HepG2 (cell line): ENCODE data around the gene GADD45G. TPM values are rescaled to one million over a fixed set of nuclear protein-coding genes. Genes with fewer than 3 reads are reported as not detected.

Experiments
- ATAC-seq: fragments of 200-7000 bp; cut with Tn5 transposase; 3 replicates; pipeline ENCODE4 v1.9.1; 2020; ENCODE audit warnings: mild to moderate bottlenecking, moderate library complexity
- BruUV-seq: library from RNA; stranded (reverse); fragments of 400-500 nt; replicated peaks from 2 replicates; lab custom pipeline; 2021; lab: Mats Ljungman, UMichigan
- CTCF ChIA-PET: fragments of 300-600 bp; formaldehyde crosslinking; extraction: SDS; loops from one replicate; lab custom pipeline; 2021; ENCODE audit warnings: low total read pairs, inconsistent platforms, low intra/inter-chr PET ratio; lab: Yijun Ruan, JAX
- POLR2A ChIA-PET: fragments of 350-600 bp; sonication (Branson Sonifier 250); formaldehyde crosslinking; loops from one replicate; lab custom pipeline; 2020; ENCODE audit warnings: antibody characterized with exemption, inconsistent platforms; lab: Yijun Ruan, JAX
- DNase-seq: peaks from one replicate; pipeline ENCODE4 v3.0.0-alpha.2; 2015; ENCODE audit warnings: low spot score
- FAIRE-seq: peaks from 3 replicates; lab custom pipeline; 2011; peaks lifted over from hg19 to GRCh38; lab: Jason Lieb, UNC
- H2AFZ ChIP-seq: one replicate; pipeline ENCODE4 v1.6.1; 2011; ENCODE audit warnings: low read length, inconsistent platforms
- H3K27ac ChIP-seq: fragments of 300-600 bp; 3 replicates; pipeline ENCODE4 v1.8.0; 2011; ENCODE audit warnings: mixed run types, mild to moderate bottlenecking, mixed read lengths, low read length, inconsistent platforms; ENCODE audit not compliant: insufficient read depth; ENCODE audit errors: extremely low read length
- H3K27me3 ChIP-seq, 2 experiments: fragments of 200-600 bp in 1 of 2; 2 replicates in 1 of 2; 3 replicates in 1 of 2; pipeline versions ENCODE4 v1.6.0 to v1.8.0; 2011; ENCODE audit warnings: low read length in 2 of 2, mild to moderate bottlenecking in 2 of 2, moderate library complexity in 2 of 2, inconsistent platforms in 1 of 2; ENCODE audit not compliant: insufficient read depth in 2 of 2, control insufficient read depth in 1 of 2
- H3K36me3 ChIP-seq, 2 experiments: fragments of 200-600 bp in 1 of 2; replicated peaks in 1 of 2; 2 replicates in 1 of 2; 3 replicates in 1 of 2; pipeline versions ENCODE4 v1.5.1 to v1.8.0; 2011; ENCODE audit warnings: low read length in 2 of 2, inconsistent platforms in 1 of 2; ENCODE audit not compliant: insufficient read depth in 2 of 2, control insufficient read depth in 1 of 2
- H3K4me1 ChIP-seq: 2 replicates; pipeline ENCODE4 v1.5.1; 2012; ENCODE audit warnings: low read length, inconsistent platforms; ENCODE audit not compliant: insufficient read depth
- H3K4me2 ChIP-seq: 2 replicates; pipeline ENCODE4 v1.6.0; 2011; ENCODE audit warnings: low read depth, low read length, inconsistent platforms
- H3K4me3 ChIP-seq, 3 experiments: fragments of 200-600 bp in 1 of 3; sonication (generic), shearing (Covaris generic) in 1 of 3; replicated peaks in 1 of 3; 2 replicates each; pipeline ENCODE4 v1.5.1; 2011 to 2016; ENCODE audit warnings: low read length in 3 of 3, inconsistent platforms in 2 of 3, low read depth in 2 of 3, mild to moderate bottlenecking in 2 of 3, control low read depth in 1 of 3, mixed read lengths in 1 of 3; ENCODE audit not compliant: insufficient read depth in 1 of 3
- H3K79me2 ChIP-seq: one replicate; pipeline ENCODE4 v1.6.1; 2011; ENCODE audit warnings: low read length, inconsistent platforms; ENCODE audit not compliant: insufficient read depth
- H3K9ac ChIP-seq: 2 replicates; pipeline ENCODE4 v1.6.0; 2011; ENCODE audit warnings: mild to moderate bottlenecking, low read depth, low read length, inconsistent platforms; ENCODE audit not compliant: insufficient read depth
- H3K9me3 ChIP-seq: 2 replicates; pipeline ENCODE4 v1.5.1; 2012; ENCODE audit warnings: mild to moderate bottlenecking, low read length
- H4K20me1 ChIP-seq: 2 replicates; pipeline ENCODE4 v1.6.0; 2011; ENCODE audit warnings: inconsistent platforms, mild to moderate bottlenecking, low read length, moderate library complexity; ENCODE audit not compliant: insufficient read depth
- CREB1 ChIP-seq, 2 experiments: fragments of 450-650 bp in 1 of 2; IDR thresholded peaks; 2 replicates each; pipeline ENCODE4 v1.6.1; 2016 to 2017; ENCODE audit warnings: control low read depth in 1 of 2, mild to moderate bottlenecking in 1 of 2, missing compliant biosample characterization in 1 of 2, missing genetic modification characterization in 1 of 2
- KDM1A ChIP-seq: IDR thresholded peaks from 2 replicates; pipeline ENCODE4 v1.6.1; 2016; ENCODE audit warnings: missing compliant biosample characterization
- MBNL3 ChIP-seq: fragments of 250-450 bp; sonication (Bioruptor Pico); conservative IDR thresholded peaks from 2 replicates; pipeline ENCODE4 v1.8.0; 2022; ENCODE audit warnings: mild to moderate bottlenecking, inconsistent platforms
- NFATC3 ChIP-seq: sonication (generic); formaldehyde crosslinking; IDR thresholded peaks from 2 replicates; pipeline ENCODE4 v1.5.1; 2020; ENCODE audit warnings: mild to moderate bottlenecking, missing genetic modification reagents
- SAFB2 ChIP-seq: sonication (generic); formaldehyde crosslinking; IDR thresholded peaks from 2 replicates; pipeline ENCODE4 v1.5.1; 2020; ENCODE audit warnings: missing genetic modification reagents, low read depth, mild to moderate bottlenecking, borderline replicate concordance
- SETDB1 ChIP-seq: sonication (generic); formaldehyde crosslinking; IDR thresholded peaks from 2 replicates; pipeline ENCODE4 v1.5.1; 2020; ENCODE audit warnings: missing genetic modification reagents, mild to moderate bottlenecking, borderline replicate concordance
- ZBTB21 ChIP-seq: sonication (generic); formaldehyde crosslinking; IDR thresholded peaks from 2 replicates; pipeline ENCODE4 v1.4.0; 2020; ENCODE audit warnings: missing genetic modification reagents
- ZNF101 ChIP-seq: sonication (generic); formaldehyde crosslinking; IDR thresholded peaks from 2 replicates; pipeline ENCODE4 v1.4.0; 2020; ENCODE audit warnings: mild to moderate bottlenecking, low read depth, missing genetic modification reagents, borderline replicate concordance
- ZNF768 ChIP-seq: sonication (generic); formaldehyde crosslinking; IDR thresholded peaks from 2 replicates; pipeline ENCODE4 v1.4.0; 2020; ENCODE audit warnings: missing genetic modification reagents
- ZNF83 ChIP-seq: sonication (generic); formaldehyde crosslinking; IDR thresholded peaks from 2 replicates; pipeline ENCODE4 v1.4.0; 2020; ENCODE audit warnings: missing genetic modification reagents, mild to moderate bottlenecking, borderline replicate concordance
- WGBS: methylation state at CpG from one replicate; pipeline ENCODE4 v1.1.6; 2017; ENCODE audit warnings: low lambda C conversion rate; 5-methylcytosine and 5-hydroxymethylcytosine counted together
- in situ Hi-C: cut with HindIII; loops from 2 replicates; pipeline ENCODE4 v1.10.0; 2017; ENCODE audit warnings: low pct_unique_long_range_greater_than_20kb; ENCODE audit not compliant: extremely low pct_ligation_motif_present
- intact Hi-C: fragments of 100-400 bp; cut with micrococcal nuclease; formaldehyde crosslinking; loops from one replicate; pipeline ENCODE4 v1.10.0; 2022; ENCODE audit not compliant: unreplicated experiment
- polyA plus RNA-seq, 8 experiments: library from polyadenylated mRNA; depleted of rRNA in 3 of 8; stranded (reverse) in 7 of 8; unstranded in 1 of 8; fragments of >200 nt; fragmentation: Illumina TruSeq in 4 of 8; extraction: Trizol in 4 of 8; gene quantifications; 2 replicates each; pipeline versions ENCODE4 v1.2.1 to v1.2.3, GENCODE V29; 2011 to 2016; ENCODE audit warnings: low read depth in 4 of 8, missing spikeins in 1 of 8, mixed read lengths in 1 of 8; ENCODE audit not compliant: insufficient read depth in 1 of 8
- total RNA-seq, 5 experiments: library from RNA; depleted of rRNA; stranded (reverse); fragments of >200 nt; fragmentation: Illumina TruSeq; extraction: Trizol; gene quantifications; 2 replicates each; pipeline ENCODE4 v1.2.3, GENCODE V29; 2016; ENCODE audit warnings: low read depth in 1 of 5
- TF ChIP-seq, protein P1 (sequence below): sonication (generic); formaldehyde crosslinking; IDR thresholded peaks from 2 replicates; pipeline ENCODE4 v1.5.1; 2020; ENCODE audit warnings: missing genetic modification reagents, mild to moderate bottlenecking, borderline replicate concordance
- TF ChIP-seq, protein P2 (sequence below): sonication (generic); formaldehyde crosslinking; IDR thresholded peaks from 2 replicates; pipeline ENCODE4 v1.5.0; 2020; ENCODE audit warnings: mild to moderate bottlenecking, missing genetic modification reagents

Gene GADD45G
- total and polyA plus RNA-seq, 2 of the 13 experiments (the other 11 are each of a cell fraction or from before 2014, with no cell fraction given), result not detected

DNA sequence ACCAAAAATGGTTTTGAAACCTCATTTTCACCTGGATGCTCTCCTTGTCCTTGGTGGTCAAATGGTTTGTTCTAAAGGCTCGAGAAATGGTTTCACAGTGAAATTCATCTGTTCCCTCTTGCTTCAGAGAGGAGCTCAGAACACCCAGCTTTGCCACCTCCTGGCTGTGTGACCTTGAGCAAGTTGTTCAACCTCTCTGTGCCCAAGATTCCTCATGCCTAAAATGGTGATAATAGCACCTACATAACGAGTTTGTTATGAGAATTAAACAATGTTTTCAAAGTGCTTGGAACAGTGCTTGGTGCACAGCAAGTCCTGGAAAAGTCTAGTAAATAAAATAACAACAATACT is 6.5 kb upstream of the GADD45G start:
- Histone ChIP-seq H3K36me3 (no peaks in the 10 kb centered on the region), H3K9ac (no peak overlapping the region), H2AFZ (no peak overlapping the region), H4K20me1 (peaks cover 3% of the 10 kb centered on the region; the same call in 1 of the 2 replicates), H3K4me1 (peaks cover 8% of the 10 kb centered on the region), H3K4me2 (no peak overlapping the region), H3K79me2 (no peaks in the 10 kb centered on the region), H3K9me3 (no peaks in the 10 kb centered on the region), H3K27me3 (peaks cover 0 to 11% of the 10 kb centered on the region in 2 experiments; a peak in 2 of 5 replicates), H3K27ac (no peak overlapping the region), H3K4me3 (no peak overlapping the region)
- intact Hi-C loops (loop anchor here (1.0 kb wide), 2 partner anchors 326 to 504 kb away; no protein-coding TSS in a partner anchor), in situ Hi-C loops (loop anchor here (10.0 kb wide), 1 partner anchor 1276 kb away; no protein-coding TSS in a partner anchor)
- no peak for DNase-seq
- no TSS peak for BruUV-seq
- 0% methylated on average over 2 of the region's 2 CpGs for WGBS
- ATAC-seq, result no peak
- POLR2A ChIA-PET, result no interaction called here
- 0 out of 2 replicates have a peak, but pooled peaks have one; percentile 29 for TF ChIP-seq KDM1A
- TF ChIP-seq ZNF768, result peak; percentile 92; the same call in 1 of the 2 replicates
- TF ChIP-seq, protein P1, sequence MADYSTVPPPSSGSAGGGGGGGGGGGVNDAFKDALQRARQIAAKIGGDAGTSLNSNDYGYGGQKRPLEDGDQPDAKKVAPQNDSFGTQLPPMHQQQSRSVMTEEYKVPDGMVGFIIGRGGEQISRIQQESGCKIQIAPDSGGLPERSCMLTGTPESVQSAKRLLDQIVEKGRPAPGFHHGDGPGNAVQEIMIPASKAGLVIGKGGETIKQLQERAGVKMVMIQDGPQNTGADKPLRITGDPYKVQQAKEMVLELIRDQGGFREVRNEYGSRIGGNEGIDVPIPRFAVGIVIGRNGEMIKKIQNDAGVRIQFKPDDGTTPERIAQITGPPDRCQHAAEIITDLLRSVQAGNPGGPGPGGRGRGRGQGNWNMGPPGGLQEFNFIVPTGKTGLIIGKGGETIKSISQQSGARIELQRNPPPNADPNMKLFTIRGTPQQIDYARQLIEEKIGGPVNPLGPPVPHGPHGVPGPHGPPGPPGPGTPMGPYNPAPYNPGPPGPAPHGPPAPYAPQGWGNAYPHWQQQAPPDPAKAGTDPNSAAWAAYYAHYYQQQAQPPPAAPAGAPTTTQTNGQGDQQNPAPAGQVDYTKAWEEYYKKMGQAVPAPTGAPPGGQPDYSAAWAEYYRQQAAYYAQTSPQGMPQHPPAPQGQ (CRISPR knock-in tag), result no peak
- no peak for FAIRE-seq
- CTCF ChIA-PET, result interaction anchor here (0.7 to 2.4 kb wide), 5 partner anchors 501 to 1273 kb away, joined by 3 to 26 read pairs (median 4); no protein-coding TSS in a partner anchor

DNA sequence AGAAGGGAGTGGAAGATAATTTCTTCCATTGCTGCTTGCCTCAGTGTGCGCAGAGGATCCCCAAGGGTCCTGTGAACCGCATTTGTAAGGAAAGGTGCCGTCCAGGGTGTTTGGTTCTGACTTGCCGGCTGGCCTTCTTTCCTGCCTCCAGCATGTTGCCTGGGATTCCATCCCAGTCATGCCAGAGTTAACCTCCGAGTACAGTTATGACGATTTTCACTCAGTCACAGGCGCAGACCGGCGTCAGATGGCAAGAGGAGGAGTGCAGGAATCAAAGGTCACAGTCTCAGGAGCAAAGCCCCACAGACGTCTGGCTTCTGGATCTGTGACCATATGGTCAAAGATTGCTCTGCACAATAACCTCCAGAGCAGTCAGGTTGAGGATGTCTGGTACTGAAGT is 5.9 kb upstream of the GADD45G start:
- H3K27me3 ChIP-seq, result peaks cover 0 to 17% of the 10 kb centered on the region in 2 experiments; a peak in 3 of 5 replicates
- WGBS, result 3% methylated on average over 10 of the region's 10 CpGs
- DNase-seq, result no peak

More for the DNA sequence above, 5.9 kb upstream of the GADD45G start:
- no peak for TF ChIP-seq SAFB2 (CRISPR knock-in tag)
- no peak for TF ChIP-seq MBNL3
- TF ChIP-seq ZBTB21 (CRISPR knock-in tag), result peak; percentile 64
- TF ChIP-seq, protein P2, sequence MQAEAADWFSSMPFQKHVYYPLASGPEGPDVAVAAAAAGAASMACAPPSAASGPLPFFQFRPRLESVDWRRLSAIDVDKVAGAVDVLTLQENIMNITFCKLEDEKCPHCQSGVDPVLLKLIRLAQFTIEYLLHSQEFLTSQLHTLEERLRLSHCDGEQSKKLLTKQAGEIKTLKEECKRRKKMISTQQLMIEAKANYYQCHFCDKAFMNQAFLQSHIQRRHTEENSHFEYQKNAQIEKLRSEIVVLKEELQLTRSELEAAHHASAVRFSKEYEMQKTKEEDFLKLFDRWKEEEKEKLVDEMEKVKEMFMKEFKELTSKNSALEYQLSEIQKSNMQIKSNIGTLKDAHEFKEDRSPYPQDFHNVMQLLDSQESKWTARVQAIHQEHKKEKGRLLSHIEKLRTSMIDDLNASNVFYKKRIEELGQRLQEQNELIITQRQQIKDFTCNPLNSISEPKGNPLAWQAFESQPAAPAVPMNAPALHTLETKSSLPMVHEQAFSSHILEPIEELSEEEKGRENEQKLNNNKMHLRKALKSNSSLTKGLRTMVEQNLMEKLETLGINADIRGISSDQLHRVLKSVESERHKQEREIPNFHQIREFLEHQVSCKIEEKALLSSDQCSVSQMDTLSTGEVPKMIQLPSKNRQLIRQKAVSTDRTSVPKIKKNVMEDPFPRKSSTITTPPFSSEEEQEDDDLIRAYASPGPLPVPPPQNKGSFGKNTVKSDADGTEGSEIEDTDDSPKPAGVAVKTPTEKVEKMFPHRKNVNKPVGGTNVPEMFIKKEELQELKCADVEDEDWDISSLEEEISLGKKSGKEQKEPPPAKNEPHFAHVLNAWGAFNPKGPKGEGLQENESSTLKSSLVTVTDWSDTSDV (CRISPR knock-in tag), result no peak
- TF ChIP-seq NFATC3, result no peak
- no peak for TF ChIP-seq ZNF101 (CRISPR knock-in tag)
- no peak for TF ChIP-seq SETDB1 (CRISPR knock-in tag)
- 0 out of 2 replicates have a peak, but pooled peaks have one; percentile 13 for TF ChIP-seq CREB1 (IDR thresholded peaks at IDR 0.05)
- TF ChIP-seq CREB1 (CRISPR knock-in tag; IDR thresholded peaks at IDR 0.05), result no peak
- TF ChIP-seq ZNF83 (CRISPR knock-in tag), result no peak
- Histone ChIP-seq H3K4me2 (no peak overlapping the region), H2AFZ (no peak overlapping the region), H3K27ac (no peak overlapping the region), H3K4me1 (peaks cover 9% of the 10 kb centered on the region), H3K36me3 (no peaks in the 10 kb centered on the region), H4K20me1 (peaks cover 3% of the 10 kb centered on the region; the same call in 1 of the 2 replicates), H3K79me2 (no peaks in the 10 kb centered on the region), H3K9me3 (no peaks in the 10 kb centered on the region), H3K9ac (no peak overlapping the region), H3K4me3 (no peak overlapping the region)
- FAIRE-seq (no peak), ATAC-seq (no peak)
- no TSS peak for BruUV-seq
- CTCF ChIA-PET, result interaction anchor here (0.7 to 2.4 kb wide), 4 partner anchors 504 to 1273 kb away, joined by 3 to 26 read pairs (median 4); no protein-coding TSS in a partner anchor
- in situ Hi-C loops (loop anchor here (10.0 kb wide), 1 partner anchor 1276 kb away; no protein-coding TSS in a partner anchor), intact Hi-C loops (loop anchor here (1.0 kb wide), 2 partner anchors 325 to 503 kb away; no protein-coding TSS in a partner anchor)
- POLR2A ChIA-PET, result no interaction called here
